Epithelial cell of proximal tubule (primary cell): Measurements from ENCODE around the gene LRRC4. TPM values are rescaled to one million over a fixed set of nuclear protein-coding genes. Genes with fewer than 3 reads are reported as not detected.

Experiments
- total RNA-seq: library from RNA; depleted of rRNA; stranded (reverse); fragments of >200 nt; gene quantifications from 2 replicates; pipeline ENCODE4 v1.2.3, GENCODE V29; 2015

Gene LRRC4
- total RNA-seq, 1 donor from 2014 or later: 1.3 TPM

Other genes with a start within 250 kb of the LRRC4 start
- not detected in 2 replicates for gene LEP, start 209.8 kb upstream of the LRRC4 start, total RNA-seq